Keratinocyte (primary cell): ENCODE measurements around the gene ZW10.

Experiments used
- CTCF ChIP-seq, 3 experiments: IDR thresholded peaks in 1 of 3; conservative IDR thresholded peaks in 1 of 3; optimal IDR thresholded peaks in 1 of 3; 2 replicates in 2 of 3; 3 replicates in 1 of 3; pipeline versions ENCODE3 to v1.5.1; 2011; ENCODE audit warnings: low read length in 3 of 3, mild to moderate bottlenecking in 3 of 3, moderate library complexity in 2 of 3, control low read depth in 1 of 3, inconsistent platforms in 1 of 3; ENCODE audit not compliant: insufficient read depth in 2 of 3; ENCODE audit errors: extremely low read depth in 1 of 3
- EZH2 ChIP-seq: IDR thresholded peaks from one replicate; pipeline ENCODE4 v1.6.1; 2012; ENCODE audit warnings: inconsistent platforms, mild to moderate bottlenecking, low read length, moderate library complexity

GRCh38 chr11:113723787-113724186 is 49.7 kb downstream of the ZW10 start:
- TF ChIP-seq CTCF (optimal IDR thresholded peaks at IDR 0.05 in 1 of 3, IDR thresholded peaks at IDR 0.05 in 1 of 3, conservative IDR thresholded peaks at IDR 0.05 in 1 of 3; ENCODE audit: extremely low read depth in 1 of 3, insufficient read depth in 2 of 3, low read length in 3 of 3): no peak
- TF ChIP-seq EZH2: no peak
